Measurements from ENCODE around the gene AFF3.

Gene AFF3

DNA sequence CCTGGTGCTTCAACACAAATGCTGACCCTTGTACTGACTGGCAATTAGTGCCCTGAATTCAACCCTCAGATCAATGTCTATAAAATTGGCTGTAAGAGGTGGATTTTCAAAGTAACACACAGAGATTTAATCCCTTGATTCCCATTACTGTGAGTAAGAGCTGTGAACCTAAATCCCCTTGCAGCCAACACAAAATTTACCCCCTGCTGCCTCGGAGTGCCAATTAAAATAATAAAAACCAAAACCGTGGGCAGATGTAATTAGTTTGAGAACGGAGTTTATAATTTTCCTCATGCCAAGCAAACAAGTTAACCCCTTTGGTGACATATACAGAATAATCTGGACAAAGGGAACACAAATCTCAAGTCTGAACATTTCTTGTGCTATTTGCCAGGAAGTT lies 596.8 kb downstream of the AFF3 start:
- no peak for DNase-seq (ENCODE audit: extremely low read depth, low read depth)
- TF ChIP-seq, protein P1, sequence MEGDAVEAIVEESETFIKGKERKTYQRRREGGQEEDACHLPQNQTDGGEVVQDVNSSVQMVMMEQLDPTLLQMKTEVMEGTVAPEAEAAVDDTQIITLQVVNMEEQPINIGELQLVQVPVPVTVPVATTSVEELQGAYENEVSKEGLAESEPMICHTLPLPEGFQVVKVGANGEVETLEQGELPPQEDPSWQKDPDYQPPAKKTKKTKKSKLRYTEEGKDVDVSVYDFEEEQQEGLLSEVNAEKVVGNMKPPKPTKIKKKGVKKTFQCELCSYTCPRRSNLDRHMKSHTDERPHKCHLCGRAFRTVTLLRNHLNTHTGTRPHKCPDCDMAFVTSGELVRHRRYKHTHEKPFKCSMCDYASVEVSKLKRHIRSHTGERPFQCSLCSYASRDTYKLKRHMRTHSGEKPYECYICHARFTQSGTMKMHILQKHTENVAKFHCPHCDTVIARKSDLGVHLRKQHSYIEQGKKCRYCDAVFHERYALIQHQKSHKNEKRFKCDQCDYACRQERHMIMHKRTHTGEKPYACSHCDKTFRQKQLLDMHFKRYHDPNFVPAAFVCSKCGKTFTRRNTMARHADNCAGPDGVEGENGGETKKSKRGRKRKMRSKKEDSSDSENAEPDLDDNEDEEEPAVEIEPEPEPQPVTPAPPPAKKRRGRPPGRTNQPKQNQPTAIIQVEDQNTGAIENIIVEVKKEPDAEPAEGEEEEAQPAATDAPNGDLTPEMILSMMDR (IDR thresholded peaks at IDR 0.05; ENCODE audit: low read depth, low read length): no peak

DNA sequence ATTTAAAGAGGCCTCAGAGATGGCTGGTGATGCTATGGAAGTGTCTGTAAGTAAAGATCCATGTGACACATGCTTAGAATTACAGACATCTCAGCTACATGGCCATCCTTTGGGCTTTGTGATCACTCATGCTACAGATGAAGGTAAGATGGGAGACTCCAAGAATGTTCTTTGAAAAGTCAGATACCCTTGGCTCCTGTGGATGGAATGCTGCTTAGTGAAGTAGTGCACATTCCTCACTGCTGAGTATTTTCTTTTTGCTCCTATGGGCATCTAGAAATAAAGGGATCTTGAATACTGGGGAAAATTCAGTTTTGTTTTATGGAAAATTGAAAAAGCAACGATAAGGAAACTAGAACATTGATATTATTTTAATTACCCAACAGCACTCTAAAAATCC lies 597.3 kb downstream of the AFF3 start:
- TF ChIP-seq, protein P1 (IDR thresholded peaks at IDR 0.05; ENCODE audit: low read depth, low read length): no peak
- DNase-seq (ENCODE audit: extremely low read depth, low read depth): no peak

DNA sequence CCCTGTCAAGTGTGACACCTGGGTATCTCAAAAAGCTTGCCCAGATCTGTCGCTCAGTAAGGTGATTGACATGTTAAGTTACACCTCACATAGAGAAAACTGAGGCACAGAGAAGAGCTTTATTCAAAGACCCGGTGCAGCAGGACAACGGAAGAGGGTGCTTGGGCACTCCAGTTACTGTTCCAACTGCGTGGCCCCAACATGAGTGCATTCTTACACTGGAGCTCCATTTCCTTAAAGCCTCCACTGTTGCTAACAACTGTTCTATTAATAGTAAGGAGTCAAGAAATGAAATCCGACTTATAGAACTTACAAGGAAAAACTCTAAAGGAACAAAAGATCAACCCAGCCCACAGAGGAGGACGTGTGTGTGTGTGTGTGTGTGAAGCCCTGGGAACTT lies 597.8 kb downstream of the AFF3 start:
- DNase-seq (ENCODE audit: extremely low read depth, low read depth): no peak
- TF ChIP-seq, protein P1 (IDR thresholded peaks at IDR 0.05; ENCODE audit: low read depth, low read length): no peak

DNA sequence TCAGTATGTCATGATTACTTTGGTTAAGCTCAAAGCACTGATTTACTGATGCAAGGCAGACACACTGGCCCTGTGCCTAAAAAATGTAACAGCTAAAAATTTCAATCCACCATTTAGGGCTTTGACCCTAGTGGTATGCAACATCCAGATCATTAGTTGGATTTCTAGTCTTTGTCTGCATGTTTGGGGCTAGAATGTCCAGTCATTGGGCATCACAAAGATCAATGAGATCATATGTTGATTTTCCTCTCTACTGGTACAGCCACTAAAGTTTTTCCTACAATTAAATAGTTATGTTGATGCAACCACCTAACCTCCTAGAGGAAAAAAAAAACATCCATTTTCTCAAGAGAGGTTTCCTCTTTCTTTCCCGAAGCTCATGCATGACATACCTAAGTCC lies 599.1 kb downstream of the AFF3 start:
- TF ChIP-seq, protein P1 (IDR thresholded peaks at IDR 0.05; ENCODE audit: low read depth, low read length): no peak
- no peak for DNase-seq (ENCODE audit: extremely low read depth, low read depth)

DNA sequence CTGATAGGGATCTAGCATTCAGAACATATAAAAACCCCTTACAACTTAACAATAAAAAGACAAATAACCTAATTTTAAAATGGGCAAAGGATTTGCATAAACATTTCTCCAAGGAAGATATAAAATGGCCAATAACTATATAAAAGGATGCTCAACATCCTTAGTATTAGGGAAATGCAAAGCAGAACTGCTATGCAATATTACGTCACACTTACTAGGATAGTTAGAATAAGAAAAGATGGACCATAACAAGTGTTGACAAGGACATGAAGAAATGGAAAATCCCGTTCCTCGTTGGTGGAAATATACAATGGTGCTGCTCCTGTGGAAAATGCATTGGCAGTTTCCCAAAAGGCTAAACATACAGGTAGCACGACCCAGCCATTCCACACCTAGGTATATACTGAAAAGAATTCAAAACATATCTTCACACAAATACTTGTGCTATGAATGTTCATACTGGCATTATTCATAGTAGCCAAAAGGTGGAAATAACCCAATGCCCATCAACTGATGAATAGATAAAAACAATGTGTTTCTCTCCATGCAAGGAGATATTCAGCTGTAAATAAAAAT lies 604.4 kb downstream of the AFF3 start:
- TF ChIP-seq, protein P1 (IDR thresholded peaks at IDR 0.05; ENCODE audit: low read depth, low read length): no peak
- no peak for DNase-seq (ENCODE audit: extremely low read depth, low read depth)

DNA sequence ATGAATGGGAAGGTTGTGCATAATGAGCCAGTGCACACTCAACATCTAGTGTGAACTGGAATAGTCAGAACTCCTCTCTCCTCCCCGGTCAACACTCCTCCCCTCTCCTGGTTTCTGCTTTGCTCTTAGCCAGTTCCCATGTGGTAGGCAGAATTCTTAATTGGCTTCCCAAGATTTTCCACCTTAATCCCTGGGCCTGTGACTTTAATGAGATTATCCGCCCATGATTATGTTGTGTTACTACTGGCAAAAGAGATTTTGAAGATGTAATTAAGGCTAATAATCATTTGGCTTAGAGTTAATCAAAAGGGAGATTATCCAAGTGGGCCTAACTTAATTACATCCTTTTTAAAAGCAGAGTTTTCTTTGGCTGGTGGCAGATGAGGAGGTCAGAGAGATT lies 618.3 kb downstream of the AFF3 start:
- DNase-seq (ENCODE audit: extremely low read depth, low read depth): no peak
- TF ChIP-seq, protein P1 (IDR thresholded peaks at IDR 0.05; ENCODE audit: low read depth, low read length): no peak

DNA sequence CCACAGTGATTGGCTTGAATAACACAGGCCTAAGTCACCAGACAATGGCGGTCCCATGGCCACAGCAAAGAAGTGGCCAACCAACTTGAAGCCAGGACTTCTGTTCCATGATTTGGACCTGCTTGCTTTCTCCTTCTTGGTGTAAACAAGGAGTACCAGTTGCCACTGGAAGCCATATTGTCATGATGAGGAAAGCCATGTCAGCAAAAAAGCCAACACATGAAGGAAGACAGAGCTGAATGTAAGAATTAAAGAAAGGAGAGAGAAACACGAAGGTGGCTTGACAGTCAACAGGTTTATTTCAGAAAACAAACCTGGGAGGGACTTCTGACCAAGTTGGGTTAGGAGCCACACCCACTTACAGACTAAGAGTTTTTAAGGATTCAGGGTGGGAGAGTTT lies 620.2 kb downstream of the AFF3 start:
- no peak for DNase-seq (ENCODE audit: extremely low read depth, low read depth)
- TF ChIP-seq, protein P1 (IDR thresholded peaks at IDR 0.05; ENCODE audit: low read depth, low read length): no peak

Data from AG09319 (cell line).